MG63 (cell line): Measurements from ENCODE around the gene SND1. TPM values are rescaled to one million over a fixed set of nuclear protein-coding genes. Genes with fewer than 3 reads are reported as not detected.

Experiments
- DNase-seq: peaks from one replicate; pipeline ENCODE4 v3.0.0-alpha.2; 2020
- H3K27me3 ChIP-seq: fragments of 250-450 bp; sonication (Bioruptor Pico); 2 replicates; pipeline ENCODE4 v1.5.1; 2020; ENCODE audit warnings: mild to moderate bottlenecking, moderate library complexity
- H3K36me3 ChIP-seq: fragments of 250-450 bp; sonication (Bioruptor Pico); 2 replicates; pipeline ENCODE4 v1.5.1; 2020; ENCODE audit warnings: mild to moderate bottlenecking, moderate library complexity
- H3K4me3 ChIP-seq: fragments of 250-450 bp; sonication (Bioruptor Pico); 2 replicates; pipeline ENCODE4 v1.5.1; 2020; ENCODE audit warnings: mild to moderate bottlenecking, moderate library complexity
- H3K9me3 ChIP-seq: fragments of 250-450 bp; sonication (Bioruptor Pico); 2 replicates; pipeline ENCODE4 v1.5.1; 2020; ENCODE audit warnings: mild to moderate bottlenecking, moderate library complexity
- total RNA-seq: library from RNA; depleted of rRNA; stranded (reverse); fragments of >200 nt; shearing (Covaris generic); gene quantifications from 2 replicates; pipeline ENCODE4 v1.2.3, GENCODE V29; 2014; ENCODE audit warnings: low replicate concordance

Gene SND1
- total RNA-seq, 1 experiment from 2014 or later, result 66.4 TPM

GRCh38 chr7:127766831-127767459, 115.0 kb downstream of the SND1 start:
- no peaks in the 10 kb centered on the region for H3K9me3 ChIP-seq
- peaks cover 3% of the 10 kb centered on the region; the same call in 1 of the 2 replicates for H3K36me3 ChIP-seq
- DNase-seq, result no peak
- H3K27me3 ChIP-seq, result no peaks in the 10 kb centered on the region
- no peak overlapping the region for H3K4me3 ChIP-seq

DNA sequence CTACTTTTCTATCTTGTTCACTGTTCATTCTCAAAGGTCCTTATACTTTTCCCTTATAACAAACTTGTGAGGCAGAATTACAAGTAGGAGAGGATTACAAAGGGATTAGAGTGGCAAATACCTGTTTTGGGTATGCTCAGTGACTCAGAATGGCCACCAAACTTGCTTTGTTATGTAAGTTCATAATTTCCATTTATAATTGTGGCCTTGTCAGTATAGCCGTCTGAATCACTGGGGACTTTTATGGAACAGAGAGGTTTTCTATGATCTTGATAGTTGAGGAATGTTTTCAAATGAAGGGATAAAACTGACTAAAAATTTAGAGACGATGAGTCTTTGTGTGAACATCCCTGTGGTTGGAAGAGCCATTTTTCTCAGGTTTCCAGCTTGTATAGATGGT, 116.2 kb downstream of the SND1 start:
- Histone ChIP-seq H3K36me3 (peaks cover 3% of the 10 kb centered on the region; the same call in 1 of the 2 replicates), H3K9me3 (no peaks in the 10 kb centered on the region), H3K4me3 (no peak overlapping the region), H3K27me3 (no peaks in the 10 kb centered on the region)
- DNase-seq, result no peak

DNA sequence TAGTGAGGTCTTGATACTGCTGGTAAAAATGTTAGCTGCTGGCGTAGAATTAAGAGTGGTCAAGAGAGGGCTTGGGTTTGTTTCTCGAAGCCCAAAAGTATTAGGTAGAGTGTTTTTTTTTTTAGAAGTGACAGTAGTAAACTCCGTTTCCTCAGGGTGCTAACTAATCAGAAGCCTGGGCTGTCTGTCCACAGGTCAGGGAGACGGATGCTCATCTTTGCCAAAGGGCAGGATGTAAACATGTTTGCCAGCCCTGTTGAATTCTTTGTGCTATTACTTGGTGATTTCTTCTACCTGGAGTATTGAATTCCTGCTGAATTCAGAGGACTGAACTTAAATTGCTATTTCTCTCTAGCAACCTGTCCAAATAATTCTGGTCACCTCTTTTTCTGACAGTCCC, 117.1 kb downstream of the SND1 start:
- Histone ChIP-seq H3K4me3 (no peak overlapping the region), H3K27me3 (no peaks in the 10 kb centered on the region), H3K9me3 (no peaks in the 10 kb centered on the region), H3K36me3 (peaks cover 3% of the 10 kb centered on the region; the same call in 1 of the 2 replicates)
- no peak for DNase-seq

DNA sequence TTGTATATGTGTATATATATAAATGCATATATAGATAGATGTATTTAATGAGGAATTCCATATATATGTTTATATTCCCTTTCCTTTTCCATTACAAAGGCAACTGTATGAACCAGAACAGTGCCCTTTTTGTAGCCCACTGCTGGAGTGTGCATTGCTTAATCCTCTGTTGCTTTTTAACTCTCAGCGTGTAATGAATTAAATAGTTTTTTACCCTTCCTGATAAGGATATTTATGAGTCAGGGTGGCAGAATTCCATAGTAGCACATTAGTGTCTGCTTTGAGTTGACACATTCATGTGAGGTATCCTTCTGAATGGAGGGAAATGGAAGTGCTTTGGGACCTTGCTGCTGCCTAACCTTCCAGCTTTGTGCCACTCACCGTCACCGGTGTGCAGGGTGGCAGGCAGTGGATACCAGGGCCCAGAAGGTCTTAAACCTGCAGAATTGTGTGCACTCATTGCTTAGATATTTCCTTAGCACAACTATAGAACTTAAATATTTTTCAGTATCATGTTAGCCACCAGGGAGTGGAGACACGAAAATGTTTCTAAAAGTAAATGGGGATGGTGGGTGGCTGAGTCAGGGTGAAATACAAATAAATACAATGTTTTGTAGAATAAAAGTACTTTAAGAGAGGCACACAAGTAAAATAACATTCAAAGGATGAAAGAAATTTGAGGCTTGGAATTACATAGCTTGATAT, 117.9 kb downstream of the SND1 start:
- no peak overlapping the region for H3K4me3 ChIP-seq
- H3K36me3 ChIP-seq, result peaks cover 3% of the 10 kb centered on the region; the same call in 1 of the 2 replicates
- no peaks in the 10 kb centered on the region for H3K27me3 ChIP-seq
- H3K9me3 ChIP-seq, result no peaks in the 10 kb centered on the region
- DNase-seq, result no peak

GRCh38 chr7:127770885-127771284, 118.9 kb downstream of the SND1 start:
- Histone ChIP-seq H3K9me3 (no peaks in the 10 kb centered on the region), H3K4me3 (no peak overlapping the region), H3K27me3 (no peaks in the 10 kb centered on the region), H3K36me3 (no peaks in the 10 kb centered on the region; the same call in 1 of the 2 replicates)
- DNase-seq, result no peak

DNA sequence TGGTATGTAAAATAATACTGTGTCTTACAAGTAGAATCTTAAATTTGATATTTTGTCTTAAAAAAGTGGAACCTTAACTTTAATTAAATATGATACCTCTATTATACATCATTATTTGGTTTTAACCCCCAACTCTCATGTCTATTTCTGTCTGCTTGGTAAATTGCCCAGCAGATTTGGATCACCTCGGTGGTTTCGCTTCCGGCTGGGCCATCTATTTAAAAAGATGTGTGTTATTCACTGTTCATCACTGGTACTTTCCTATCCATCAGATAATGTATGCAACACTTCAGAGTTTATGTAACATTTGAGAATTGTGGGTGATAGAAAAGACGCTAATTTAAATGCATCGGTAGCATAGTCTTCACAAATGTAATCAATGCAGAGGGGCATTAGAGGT, 119.7 kb downstream of the SND1 start:
- H3K9me3 ChIP-seq, result no peaks in the 10 kb centered on the region
- DNase-seq, result no peak
- no peaks in the 10 kb centered on the region; the same call in 1 of the 2 replicates for H3K36me3 ChIP-seq
- no peaks in the 10 kb centered on the region for H3K27me3 ChIP-seq
- no peak overlapping the region for H3K4me3 ChIP-seq

DNA sequence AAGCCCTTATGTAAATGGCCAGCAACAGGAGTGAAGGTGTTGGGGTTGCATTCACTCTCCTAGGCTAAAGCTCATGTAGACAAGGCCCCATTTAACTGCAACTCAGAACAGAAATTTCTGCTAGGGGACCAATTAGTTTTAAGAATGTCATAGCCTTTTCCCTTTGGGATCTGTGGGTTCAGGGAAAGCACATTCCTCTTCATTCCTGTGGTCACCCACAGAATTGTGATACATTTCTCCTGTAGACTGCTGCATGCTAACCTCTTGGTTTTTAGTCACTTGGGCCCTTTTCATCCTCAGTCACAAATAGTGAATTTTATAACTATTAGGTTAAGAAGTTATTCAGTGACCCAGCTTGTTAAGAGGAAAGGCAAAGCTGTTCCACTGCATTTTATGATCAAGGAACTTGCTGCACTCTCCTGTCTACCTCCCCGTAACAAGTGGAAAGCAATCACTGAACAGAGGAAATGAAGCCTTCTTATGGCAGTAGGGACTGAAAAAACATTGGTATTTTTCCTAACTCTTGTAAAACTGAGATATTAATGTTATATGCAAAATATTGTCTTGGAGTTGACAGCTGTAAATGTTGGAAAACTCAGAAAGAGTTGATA, 124.9 kb downstream of the SND1 start:
- Histone ChIP-seq H3K4me3 (no peak overlapping the region), H3K9me3 (no peaks in the 10 kb centered on the region), H3K36me3 (no peaks in the 10 kb centered on the region; the same call in 1 of the 2 replicates), H3K27me3 (no peaks in the 10 kb centered on the region)
- no peak for DNase-seq

DNA sequence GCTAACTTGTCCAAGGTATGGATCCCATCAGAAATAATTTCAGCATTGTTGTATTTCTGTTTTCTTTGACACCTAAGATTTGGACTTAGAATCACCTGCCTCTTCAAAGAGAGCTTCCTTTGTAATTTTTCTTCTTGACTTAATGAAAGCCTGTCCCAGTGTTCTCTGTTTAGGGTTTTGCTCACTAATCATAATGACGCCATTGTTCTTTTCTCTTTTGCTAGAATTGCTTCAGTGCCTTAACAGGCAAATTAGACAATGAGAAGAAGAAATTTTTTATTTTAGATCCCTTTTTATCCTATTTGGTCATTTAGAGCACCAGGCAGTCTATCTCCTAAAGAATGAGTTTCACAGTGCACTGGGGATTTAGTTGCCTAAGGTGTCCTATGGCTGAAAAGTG, 128.5 kb downstream of the SND1 start:
- no peaks in the 10 kb centered on the region for H3K27me3 ChIP-seq
- no peak for DNase-seq
- no peak overlapping the region for H3K4me3 ChIP-seq
- peaks cover 2% of the 10 kb centered on the region; the same call in 1 of the 2 replicates for H3K36me3 ChIP-seq
- no peaks in the 10 kb centered on the region for H3K9me3 ChIP-seq

DNA sequence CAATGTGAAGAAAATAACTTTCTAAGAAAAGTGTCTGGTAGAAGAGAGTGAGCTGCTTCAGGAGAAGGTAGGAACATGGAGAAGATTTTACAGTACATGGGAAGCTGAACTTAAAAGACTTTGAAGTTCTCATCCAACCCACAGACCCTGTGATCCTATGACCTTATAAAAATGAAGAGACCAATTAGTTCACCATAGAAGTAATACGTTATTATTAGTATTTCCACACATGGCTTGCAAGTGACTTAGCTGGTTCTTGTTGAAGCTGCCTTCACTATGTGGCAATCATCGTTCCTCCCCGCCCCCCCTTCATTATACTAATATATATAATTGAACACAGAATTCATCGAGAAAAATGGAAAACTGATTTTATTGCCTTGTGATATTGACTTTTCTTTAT, 129.1 kb downstream of the SND1 start:
- no peaks in the 10 kb centered on the region for H3K27me3 ChIP-seq

GRCh38 chr7:127782075-127782474, 130.1 kb downstream of the SND1 start:
- Histone ChIP-seq H3K4me3 (no peak overlapping the region), H3K36me3 (peaks cover 2% of the 10 kb centered on the region; the same call in 1 of the 2 replicates), H3K9me3 (no peaks in the 10 kb centered on the region), H3K27me3 (no peaks in the 10 kb centered on the region)
- no peak for DNase-seq

More for the DNA sequence above, 129.1 kb downstream of the SND1 start:
- DNase-seq, result no peak
- Histone ChIP-seq H3K4me3 (no peak overlapping the region), H3K9me3 (no peaks in the 10 kb centered on the region), H3K36me3 (peaks cover 2% of the 10 kb centered on the region; the same call in 1 of the 2 replicates)

DNA sequence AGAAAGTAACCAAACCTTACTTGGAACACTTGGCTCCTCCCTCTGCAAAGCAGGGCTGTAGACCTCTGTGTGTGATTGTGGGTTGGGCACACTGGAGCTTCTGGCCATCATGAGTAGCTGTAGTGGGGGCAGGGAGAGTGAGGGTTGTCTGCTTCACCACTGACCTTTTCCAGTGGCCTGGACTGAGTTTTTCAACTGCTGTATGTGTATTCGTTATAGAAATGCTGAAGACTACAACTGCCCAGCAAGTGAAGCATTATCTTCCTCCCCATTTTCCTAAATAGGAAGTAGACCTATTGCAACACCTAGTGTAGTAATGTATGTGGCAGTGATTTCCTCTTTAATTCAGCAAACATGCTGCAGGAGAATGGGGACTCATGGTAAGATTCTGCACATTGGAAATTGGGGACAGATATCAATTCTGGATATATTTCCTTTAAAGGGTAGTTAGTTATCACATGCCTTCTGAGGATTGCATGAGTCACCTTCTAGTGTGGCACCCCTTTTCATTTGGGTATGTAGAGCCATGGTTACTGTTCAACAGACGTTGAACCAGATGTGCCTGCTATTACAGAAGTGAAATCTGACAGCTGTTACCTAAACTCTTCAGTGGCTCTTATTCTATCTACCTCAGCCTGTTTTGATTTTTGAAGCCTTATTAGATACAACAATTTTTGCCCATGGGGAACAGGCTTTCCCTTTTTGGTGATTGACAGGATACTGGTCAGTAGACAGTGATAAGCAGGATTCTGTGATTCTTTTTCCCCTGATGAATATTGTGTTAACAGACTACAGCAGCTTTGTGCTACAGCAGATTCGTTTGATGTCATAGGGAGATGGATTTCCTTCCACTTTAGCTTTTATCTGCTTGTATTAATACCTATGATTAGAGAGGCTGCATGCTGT, 130.9 kb downstream of the SND1 start:
- Histone ChIP-seq H3K4me3 (no peak overlapping the region), H3K36me3 (peaks cover 2% of the 10 kb centered on the region; the same call in 1 of the 2 replicates), H3K9me3 (no peaks in the 10 kb centered on the region), H3K27me3 (no peaks in the 10 kb centered on the region)
- no peak for DNase-seq

- H3K4me3 ChIP-seq, result no peak overlapping the region
- DNase-seq, result no peak
- H3K9me3 ChIP-seq, result no peaks in the 10 kb centered on the region
- peaks cover 3% of the 10 kb centered on the region; the same call in 1 of the 2 replicates for H3K36me3 ChIP-seq
- H3K27me3 ChIP-seq, result no peaks in the 10 kb centered on the region
Measured at GRCh38 chr7:127786184-127786583, 134.2 kb downstream of the SND1 start.

- H3K27me3 ChIP-seq, result no peaks in the 10 kb centered on the region
- DNase-seq, result peak; percentile 9
- no peak overlapping the region for H3K4me3 ChIP-seq
- peaks cover 6% of the 10 kb centered on the region for H3K36me3 ChIP-seq
- no peaks in the 10 kb centered on the region for H3K9me3 ChIP-seq
Measured at GRCh38 chr7:127789031-127789430, 137.0 kb downstream of the SND1 start.

GRCh38 chr7:127791446-127792189, 139.6 kb downstream of the SND1 start:
- H3K36me3 ChIP-seq, result peaks cover 4% of the 10 kb centered on the region
- no peaks in the 10 kb centered on the region for H3K9me3 ChIP-seq
- no peak overlapping the region for H3K4me3 ChIP-seq
- H3K27me3 ChIP-seq, result no peaks in the 10 kb centered on the region
- no peak for DNase-seq

GRCh38 chr7:127792528-127793342, 140.7 kb downstream of the SND1 start:
- no peaks in the 10 kb centered on the region for H3K9me3 ChIP-seq
- H3K27me3 ChIP-seq, result no peaks in the 10 kb centered on the region
- no peak for DNase-seq
- H3K4me3 ChIP-seq, result no peak overlapping the region
- H3K36me3 ChIP-seq, result peaks cover 4% of the 10 kb centered on the region
